ENCODE data around the gene RANGAP1. TPM values are rescaled to one million over a fixed set of nuclear protein-coding genes. Genes with fewer than 3 reads are reported as not detected.
A peak's percentile ranks its signal among the peaks of the same experiment; 100 is the strongest.

The RANGAP1 gene
- total and polyA plus RNA-seq, 10 donors: 26.8 to 53.4 (median 43.7) TPM

DNA sequence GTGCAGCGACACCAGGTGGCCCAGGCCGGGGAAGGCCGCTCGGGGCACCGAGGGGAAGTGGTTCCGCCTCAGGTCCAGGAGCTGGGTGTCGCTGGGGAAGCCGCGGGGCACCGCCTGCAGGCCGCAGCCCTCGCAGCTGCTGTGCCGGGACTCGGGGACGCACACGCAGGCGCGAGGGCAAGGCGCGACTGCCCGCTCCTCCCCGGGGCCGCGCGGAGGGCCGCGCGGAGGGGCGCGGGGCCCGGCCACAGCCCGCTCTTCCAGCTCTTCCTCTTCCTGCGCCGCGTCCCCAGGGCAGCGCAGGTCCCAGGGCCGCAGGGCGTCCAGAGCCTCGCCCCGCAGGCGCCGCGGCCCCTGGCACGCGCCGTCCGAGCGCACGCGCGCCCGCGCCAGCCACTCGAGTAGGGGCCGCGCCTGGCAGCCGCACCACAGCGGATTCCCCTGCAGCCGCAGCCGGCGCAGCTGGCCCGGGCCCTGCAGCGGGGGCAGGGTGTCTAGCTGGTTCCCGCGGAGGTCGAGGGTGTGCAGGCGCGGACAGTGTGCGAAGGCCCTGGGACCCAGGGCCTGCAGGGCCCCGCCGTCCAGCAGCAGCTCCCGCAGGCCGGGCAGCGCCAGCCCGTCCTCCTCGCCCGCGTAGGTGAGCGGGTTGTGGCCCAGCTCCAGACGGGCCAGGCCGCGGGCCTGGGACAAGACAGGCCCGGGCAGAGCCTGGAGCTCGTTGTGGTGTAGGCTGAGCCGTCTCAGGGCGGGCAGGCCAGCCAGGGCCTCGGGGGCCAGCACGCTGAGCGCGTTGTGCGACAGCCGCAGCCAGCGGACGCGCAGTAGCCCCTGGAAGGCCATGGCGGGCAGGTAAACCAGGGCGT lies 48.0 kb downstream of the RANGAP1 start:
- peak; percentile 97 for DNase-seq
- H3K36me3 ChIP-seq: peaks cover 0 to 3% (median 0%) of the 10 kb centered on the region in 6 donors
- H3K27me3 ChIP-seq (replicated peaks in 1 of 7): no peaks in the 10 kb centered on the region
- TF ChIP-seq POLR2A (IDR thresholded peaks at IDR 0.05) (no peak), CTCF (IDR thresholded peaks at IDR 0.05 in 8 of 11, conservative IDR thresholded peaks at IDR 0.05 in 3 of 11) (peak; percentile 49 to 85 (median 73)), POLR2AphosphoS5 (IDR thresholded peaks at IDR 0.05) (peak; percentile 58 to 82 (median 71))
- WGBS, 5 donors: 22 to 46% (median 23%) methylated on average over 27 to 97 of the region's 97 CpGs
- intact Hi-C loops (cut with DNase I; ENCODE audit: low total_unique reads): no loop called here
- H3K9me3 ChIP-seq: no peaks in the 10 kb centered on the region
- peak overlapping the region in 5 of 8 donors; percentile 4 to 59 (median 50) for H3K27ac ChIP-seq
- peaks cover 8 to 29% (median 17%) of the 10 kb centered on the region in 6 donors for H3K4me1 ChIP-seq
- H3K4me3 ChIP-seq: peak overlapping the region; percentile 11 to 77 (median 44)

DNA sequence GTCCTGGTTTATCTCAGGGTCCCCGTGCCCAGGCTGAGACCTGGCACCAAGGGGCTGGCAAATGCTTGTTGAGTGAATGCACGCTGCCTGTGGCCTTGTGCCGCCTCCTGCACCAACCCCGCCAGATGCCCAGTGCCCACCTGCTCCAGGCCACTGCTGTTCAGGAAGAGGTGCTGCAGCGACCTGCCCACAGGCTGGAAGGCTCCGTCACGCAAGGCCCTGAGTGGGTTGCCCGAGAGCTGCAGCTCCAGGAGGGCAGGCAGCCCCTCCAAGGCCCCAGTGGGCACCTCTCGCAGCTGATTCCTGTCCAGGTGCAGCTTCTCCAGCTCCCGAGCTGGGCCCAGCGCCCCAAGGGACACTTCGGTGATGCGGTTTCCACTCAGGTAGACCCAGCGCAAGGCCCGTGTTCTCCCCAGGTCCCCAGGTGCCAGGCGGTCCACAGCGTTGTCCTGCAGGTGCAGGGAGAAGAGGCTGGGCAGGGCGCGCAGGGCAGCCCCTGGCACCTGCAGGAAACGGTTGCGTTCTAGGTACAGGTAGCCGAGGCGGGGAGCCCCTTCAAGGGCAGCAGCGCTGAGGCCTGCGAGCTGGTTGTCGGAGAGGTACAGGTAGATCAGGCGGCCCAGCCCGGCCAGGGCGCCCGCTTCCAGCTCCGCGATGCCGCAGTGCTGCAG lies 48.8 kb downstream of the RANGAP1 start:
- WGBS, 5 donors: 43 to 74% (median 49%) methylated on average over 17 to 33 of the region's 33 CpGs
- DNase-seq: no peak
- intact Hi-C loops (cut with DNase I; ENCODE audit: low total_unique reads): no loop called here
- Histone ChIP-seq H3K27me3 (replicated peaks in 1 of 7) (no peaks in the 10 kb centered on the region), H3K27ac (peak overlapping the region in 5 of 8 donors; percentile 4 to 59 (median 50)), H3K36me3 (no peaks in the 10 kb centered on the region), H3K4me1 (peaks cover 8 to 31% (median 17%) of the 10 kb centered on the region in 6 donors), H3K4me3 (peak overlapping the region in 7 of 8 donors; percentile 18 to 77 (median 47)), H3K9me3 (no peaks in the 10 kb centered on the region)
- no peak for TF ChIP-seq CTCF (IDR thresholded peaks at IDR 0.05 in 8 of 11, conservative IDR thresholded peaks at IDR 0.05 in 3 of 11)
- no peak for TF ChIP-seq POLR2A (IDR thresholded peaks at IDR 0.05)
- no peak for TF ChIP-seq POLR2AphosphoS5 (IDR thresholded peaks at IDR 0.05)

- H3K4me3 ChIP-seq: no peak overlapping the region
- intact Hi-C loops (cut with DNase I; ENCODE audit: low total_unique reads): no loop called here
- no peaks in the 10 kb centered on the region for H3K27me3 ChIP-seq (replicated peaks in 1 of 7)
- no peak for TF ChIP-seq CTCF (IDR thresholded peaks at IDR 0.05 in 8 of 11, conservative IDR thresholded peaks at IDR 0.05 in 3 of 11)
- TF ChIP-seq POLR2AphosphoS5 (IDR thresholded peaks at IDR 0.05): no peak
- TF ChIP-seq POLR2A (IDR thresholded peaks at IDR 0.05): no peak
- WGBS, 5 donors: 64 to 83% (median 77%) methylated on average over 14 to 19 of the region's 19 CpGs
- H3K9me3 ChIP-seq: no peaks in the 10 kb centered on the region
- DNase-seq: no peak
- peaks cover 0 to 17% (median 10%) of the 10 kb centered on the region in 6 donors for H3K36me3 ChIP-seq
- peaks cover 8 to 41% (median 17%) of the 10 kb centered on the region in 6 donors for H3K4me1 ChIP-seq
- H3K27ac ChIP-seq: no peak overlapping the region
Measured at GRCh38 chr22:41234815-41235695, 50.9 kb downstream of the RANGAP1 start.

Measured in spleen (tissue), 11 donors.